ENCODE results near the gene NFIA. TPM values are rescaled to one million over a fixed set of nuclear protein-coding genes. Genes with fewer than 3 reads are reported as not detected.

NFIA gene
- total and polyA plus RNA-seq, 9 of the 15 experiments (the other 6 are each of a cell fraction or from before 2014, with no cell fraction given), result 5.3 to 24.9 (median 9.8) TPM

GRCh38 chr1:61397495-61397894 is 315.1 kb downstream of the NFIA start:
- ATAC-seq, result no peak
- BruUV-seq (replicated peaks), result no TSS peak
- TF ChIP-seq RBM25 (IDR thresholded peaks at IDR 0.05; ENCODE audit: low read depth, low read length, severe bottlenecking) (peak; percentile 58), PKNOX1 (IDR thresholded peaks at IDR 0.05) (no peak), ADNP (tag; IDR thresholded peaks at IDR 0.05) (0 out of 2 replicates have a peak, but pooled peaks have one; percentile 27)
- no peak for DNase-seq (ENCODE audit: extremely low read depth in 1 of 4, low spot score in 3 of 4)
- no peaks in the 10 kb centered on the region for H3K9me1 ChIP-seq (ENCODE audit: control insufficient read depth, insufficient read depth, low read length)
- no peaks in the 10 kb centered on the region for H3K9me3 ChIP-seq (replicated peaks; ENCODE audit: control insufficient read depth, insufficient read depth, low read depth, low read length)
- intact Hi-C loops (cut with micrococcal nuclease) (no loop called here), in situ Hi-C loops (cut with MboI) (no loop called here)
- no peak overlapping the region for H3K9ac ChIP-seq (ENCODE audit: insufficient read depth in 1 of 2, low read depth in 2 of 2, low read length in 2 of 2)
- H3K36me3 ChIP-seq (ENCODE audit: control insufficient read depth, insufficient read depth, low read length), result peaks cover 11% of the 10 kb centered on the region; the same call in 1 of the 3 replicates
- no peak overlapping the region for H3K27ac ChIP-seq (ENCODE audit: extremely low read depth, low read depth, low read length)
- no peaks in the 10 kb centered on the region for H3K27me3 ChIP-seq (ENCODE audit: control insufficient read depth in 2 of 2, insufficient read depth in 2 of 2, low read length in 2 of 2)
- no peak overlapping the region for H2AFZ ChIP-seq (ENCODE audit: low read depth, low read length)
- POLR2A ChIA-PET, result interaction anchor here (0.6 to 0.7 kb wide), 2 partner anchors 78 to 347 kb away, joined by 3 read pairs; no protein-coding TSS in a partner anchor
- no peak overlapping the region for H3K4me2 ChIP-seq (ENCODE audit: insufficient read depth, low read length)
- H4K20me1 ChIP-seq (replicated peaks; ENCODE audit: control insufficient read depth, insufficient read depth, low read length), result no peaks in the 10 kb centered on the region
- H3K4me1 ChIP-seq (replicated peaks in 1 of 2; ENCODE audit: control insufficient read depth in 2 of 2, insufficient read depth in 2 of 2, low read length in 2 of 2), result peaks cover 0 to 9% of the 10 kb centered on the region in 2 experiments; a peak in 2 of 5 replicates
- 88% methylated on average over 6 of the region's 6 CpGs for WGBS (ENCODE audit: insufficient coverage, low coverage, missing lambda C conversion rate)
- CTCF ChIA-PET (ENCODE audit: low intra/inter-chr PET ratio), result no interaction called here
- no peak overlapping the region for H3K4me3 ChIP-seq
- no peak for FAIRE-seq
- 0 out of 3 replicates have a peak, but pooled peaks cover 3% of the 10 kb centered on the region for H3K79me2 ChIP-seq (ENCODE audit: control insufficient read depth, insufficient read depth, low read length)

- no peaks in the 10 kb centered on the region for H3K27me3 ChIP-seq (ENCODE audit: control insufficient read depth in 2 of 2, insufficient read depth in 2 of 2, low read length in 2 of 2)
- H3K79me2 ChIP-seq (ENCODE audit: control insufficient read depth, insufficient read depth, low read length), result 0 out of 3 replicates have a peak, but pooled peaks cover 3% of the 10 kb centered on the region
- ATAC-seq, result no peak
- no peak for DNase-seq (ENCODE audit: extremely low read depth in 1 of 4, low spot score in 3 of 4)
- no peak for FAIRE-seq
- BruUV-seq (replicated peaks), result no TSS peak
- H4K20me1 ChIP-seq (replicated peaks; ENCODE audit: control insufficient read depth, insufficient read depth, low read length), result no peaks in the 10 kb centered on the region
- H3K9ac ChIP-seq (ENCODE audit: insufficient read depth in 1 of 2, low read depth in 2 of 2, low read length in 2 of 2), result no peak overlapping the region
- intact Hi-C loops (cut with micrococcal nuclease) (no loop called here), in situ Hi-C loops (cut with MboI) (no loop called here)
- no peaks in the 10 kb centered on the region for H3K9me1 ChIP-seq (ENCODE audit: control insufficient read depth, insufficient read depth, low read length)
- ChIA-PET POLR2A (interaction anchor here (0.6 to 0.7 kb wide), 2 partner anchors 78 to 348 kb away, joined by 3 read pairs; no protein-coding TSS in a partner anchor), CTCF (ENCODE audit: low intra/inter-chr PET ratio) (no interaction called here)
- no peak overlapping the region for H2AFZ ChIP-seq (ENCODE audit: low read depth, low read length)
- H3K27ac ChIP-seq (ENCODE audit: extremely low read depth, low read depth, low read length), result no peak overlapping the region
- H3K36me3 ChIP-seq (ENCODE audit: control insufficient read depth, insufficient read depth, low read length), result peaks cover 11% of the 10 kb centered on the region; the same call in 1 of the 3 replicates
- no peak overlapping the region for H3K4me3 ChIP-seq
- H3K4me1 ChIP-seq (replicated peaks in 1 of 2; ENCODE audit: control insufficient read depth in 2 of 2, insufficient read depth in 2 of 2, low read length in 2 of 2), result peaks cover 0 to 5% of the 10 kb centered on the region in 2 experiments; a peak in 2 of 5 replicates
- H3K9me3 ChIP-seq (replicated peaks; ENCODE audit: control insufficient read depth, insufficient read depth, low read depth, low read length), result no peaks in the 10 kb centered on the region
- no peak overlapping the region for H3K4me2 ChIP-seq (ENCODE audit: insufficient read depth, low read length)
- WGBS (ENCODE audit: insufficient coverage, low coverage, missing lambda C conversion rate), result 92% methylated on average over 3 of the region's 3 CpGs
- no peak for TF ChIP-seq SMARCA4 (IDR thresholded peaks at IDR 0.05)
- TF ChIP-seq ZNF586 (CRISPR knock-in tag; conservative IDR thresholded peaks at IDR 0.05), result no peak
- TF ChIP-seq BRCA1 (IDR thresholded peaks at IDR 0.05), result no peak
- TF ChIP-seq BRCA1 (CRISPR knock-in tag; IDR thresholded peaks at IDR 0.05), result no peak
- TF ChIP-seq ESRRA (IDR thresholded peaks at IDR 0.05; ENCODE audit: borderline replicate concordance, low read depth), result no peak
- TF ChIP-seq ZNF75A (CRISPR knock-in tag; IDR thresholded peaks at IDR 0.05), result no peak
These were observed 315.6 kb downstream of the NFIA start for GRCh38 chr1:61397935-61398334.
